Spleen (tissue), 11 donors: ENCODE measurements around the gene SPTBN2. TPM values are rescaled to one million over a fixed set of nuclear protein-coding genes. Genes with fewer than 3 reads are reported as not detected.

Source experiments
- DNase-seq: peaks from one replicate; pipeline ENCODE4 v3.0.0-alpha.2; 2020
- H3K27ac ChIP-seq, 8 donors: fragments of 200-600 bp; sonication (generic) in 7 of 8; 1 replicate in 4 of 8; 2 replicates in 4 of 8; pipeline versions ENCODE4 v1.5.0 to v1.8.0; 2016 to 2021; ENCODE audit warnings: inconsistent platforms in 4 of 8, mild to moderate bottlenecking in 4 of 8, moderate library complexity in 1 of 8
- H3K27me3 ChIP-seq, 7 donors: fragments of 200-600 bp; sonication (generic) in 6 of 7; replicated peaks in 1 of 7; 1 replicate in 4 of 7; 2 replicates in 3 of 7; pipeline versions ENCODE4 v1.5.0 to v1.8.0; 2016 to 2021; ENCODE audit warnings: inconsistent platforms in 3 of 7, mild to moderate bottlenecking in 1 of 7
- H3K36me3 ChIP-seq, 6 donors: fragments of 200-600 bp; sonication (generic) in 5 of 6; 1 replicate in 4 of 6; 2 replicates in 2 of 6; pipeline versions ENCODE4 v1.5.0 to v1.8.0; 2016 to 2021; ENCODE audit warnings: inconsistent platforms in 2 of 6
- H3K4me1 ChIP-seq, 6 donors: fragments of 200-600 bp; sonication (generic) in 5 of 6; 1 replicate in 3 of 6; 2 replicates in 3 of 6; pipeline versions ENCODE4 v1.5.0 to v1.8.0; 2016 to 2021; ENCODE audit warnings: inconsistent platforms in 3 of 6
- H3K4me3 ChIP-seq, 8 donors: fragments of 200-600 bp; sonication (generic) in 7 of 8; 1 replicate in 4 of 8; 2 replicates in 4 of 8; pipeline versions ENCODE4 v1.5.0 to v1.8.0; 2016 to 2021; ENCODE audit warnings: inconsistent platforms in 4 of 8, mild to moderate bottlenecking in 4 of 8, moderate library complexity in 2 of 8
- H3K9me3 ChIP-seq, 8 donors: fragments of 200-600 bp; sonication (generic) in 7 of 8; 1 replicate in 4 of 8; 2 replicates in 4 of 8; pipeline versions ENCODE4 v1.5.0 to v1.8.0; 2016 to 2021; ENCODE audit warnings: inconsistent platforms in 4 of 8
- POLR2A ChIP-seq, 3 donors: fragments of 450-650 bp; IDR thresholded peaks; one replicate each; pipeline ENCODE4 v1.5.1; 2017; ENCODE audit warnings: antibody characterized with exemption in 3 of 3, mild to moderate bottlenecking in 1 of 3
- POLR2AphosphoS5 ChIP-seq, 3 donors: sonication (generic); formaldehyde crosslinking; IDR thresholded peaks; one replicate each; pipeline ENCODE4 v1.5.1; 2017; ENCODE audit warnings: antibody characterized with exemption in 3 of 3
- WGBS, 5 donors: extraction: QIAGEN DNeasy Blood & Tissue Kit in 3 of 5; methylation state at CpG; one replicate each; pipeline versions ENCODE4 v1.1.5 to v1.1.7; 2013 to 2018; 5-methylcytosine and 5-hydroxymethylcytosine counted together
- intact Hi-C: fragments of 100-400 bp; cut with DNase I; formaldehyde crosslinking; loops from one replicate; pipeline ENCODE4 v1.15.0; 2023; ENCODE audit warnings: low total_unique reads
- polyA plus RNA-seq, 3 donors: library from polyadenylated mRNA; stranded (reverse); fragments of 200-250 nt; gene quantifications; one replicate each; pipeline ENCODE4 v1.2.1, GENCODE V29; 2013
- total RNA-seq, 7 donors: library from RNA; depleted of rRNA in 3 of 7; stranded (reverse); fragments of >200 nt in 3 of 7; fragmentation: NEBNext Ultra II Directional in 4 of 7; extraction: Animal tissue kit (Norgen Biotek cat#: 25700) in 4 of 7; gene quantifications; one replicate each; pipeline versions ENCODE4 v1.1.0 to v1.2.1, GENCODE V29; 2016 to 2021
- TF ChIP-seq, protein P1 (sequence below), 11 experiments: fragments of 200-600 bp in 7 of 11; fragments of 450-650 bp in 4 of 11; sonication (generic) in 4 of 11; IDR thresholded peaks in 8 of 11; conservative IDR thresholded peaks in 3 of 11; 1 replicate in 7 of 11; 2 replicates in 4 of 11; pipeline versions ENCODE4 v1.4.0 to v1.8.0; 2016 to 2021; ENCODE audit warnings: antibody characterized with exemption in 11 of 11, inconsistent platforms in 4 of 11, mild to moderate bottlenecking in 1 of 11
- donor health status: healthy with polysubstance abuse.
- donor health status: DM: no; HTN: no; CAD: no; lungs with moderate emphysema.
- donor health status: DM: no; HTN: no; CAD: no.
- donor health status: Bipolar disorder and iron deficiency.
- donor health status: healthy.
- donor health status: DM: no; HTN: no; CAD: no.
- donor health status: DM: yes; HTN: yes; CAD: no.

Gene SPTBN2
- total and polyA plus RNA-seq, 10 donors, result 0.61 to 5.1 (median 3.7) TPM

DNA sequence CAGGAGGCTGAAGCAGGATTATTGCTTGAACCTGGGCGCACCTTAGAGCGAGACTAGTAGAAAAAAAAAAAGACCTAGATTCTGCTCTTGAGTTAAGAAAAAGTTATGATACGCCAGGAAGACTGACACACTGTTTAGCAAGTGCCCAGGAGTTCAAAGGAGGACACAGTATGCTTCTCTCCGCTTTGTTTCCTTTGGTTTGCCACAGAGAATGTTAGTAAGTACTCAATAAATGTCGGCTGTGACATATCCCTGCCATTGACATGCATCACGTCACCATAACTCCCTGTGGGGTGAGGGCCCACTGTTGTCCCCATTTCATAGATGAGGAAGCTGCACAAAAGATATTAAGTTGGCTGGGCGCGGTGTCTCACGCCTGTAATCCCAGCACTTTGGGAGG is 7.1 kb downstream of the SPTBN2 start:
- WGBS, 5 donors, result 88 to 95% (median 94%) methylated on average over 9 of the region's 9 CpGs
- Histone ChIP-seq H3K9me3 (no peaks in the 10 kb centered on the region), H3K4me1 (peaks cover 0 to 13% (median 3%) of the 10 kb centered on the region in 6 donors), H3K36me3 (no peaks in the 10 kb centered on the region), H3K27me3 (peaks cover 0 to 54% (median 12%) of the 10 kb centered on the region in 7 donors), H3K27ac (no peak overlapping the region), H3K4me3 (no peak overlapping the region)
- TF ChIP-seq POLR2AphosphoS5 (IDR thresholded peaks at IDR 0.05), result no peak
- TF ChIP-seq, protein P1, sequence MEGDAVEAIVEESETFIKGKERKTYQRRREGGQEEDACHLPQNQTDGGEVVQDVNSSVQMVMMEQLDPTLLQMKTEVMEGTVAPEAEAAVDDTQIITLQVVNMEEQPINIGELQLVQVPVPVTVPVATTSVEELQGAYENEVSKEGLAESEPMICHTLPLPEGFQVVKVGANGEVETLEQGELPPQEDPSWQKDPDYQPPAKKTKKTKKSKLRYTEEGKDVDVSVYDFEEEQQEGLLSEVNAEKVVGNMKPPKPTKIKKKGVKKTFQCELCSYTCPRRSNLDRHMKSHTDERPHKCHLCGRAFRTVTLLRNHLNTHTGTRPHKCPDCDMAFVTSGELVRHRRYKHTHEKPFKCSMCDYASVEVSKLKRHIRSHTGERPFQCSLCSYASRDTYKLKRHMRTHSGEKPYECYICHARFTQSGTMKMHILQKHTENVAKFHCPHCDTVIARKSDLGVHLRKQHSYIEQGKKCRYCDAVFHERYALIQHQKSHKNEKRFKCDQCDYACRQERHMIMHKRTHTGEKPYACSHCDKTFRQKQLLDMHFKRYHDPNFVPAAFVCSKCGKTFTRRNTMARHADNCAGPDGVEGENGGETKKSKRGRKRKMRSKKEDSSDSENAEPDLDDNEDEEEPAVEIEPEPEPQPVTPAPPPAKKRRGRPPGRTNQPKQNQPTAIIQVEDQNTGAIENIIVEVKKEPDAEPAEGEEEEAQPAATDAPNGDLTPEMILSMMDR (IDR thresholded peaks at IDR 0.05 in 8 of 11, conservative IDR thresholded peaks at IDR 0.05 in 3 of 11), result no peak
- no peak for TF ChIP-seq POLR2A (IDR thresholded peaks at IDR 0.05)
- DNase-seq, result no peak
- intact Hi-C loops, result no loop called here

- H3K4me3 ChIP-seq, result no peak overlapping the region
- intact Hi-C loops, result no loop called here
- H3K4me1 ChIP-seq, result peaks cover 0 to 9% (median 0%) of the 10 kb centered on the region in 6 donors
- no peak overlapping the region for H3K27ac ChIP-seq
- TF ChIP-seq POLR2AphosphoS5 (IDR thresholded peaks at IDR 0.05), result no peak
- no peak for TF ChIP-seq POLR2A (IDR thresholded peaks at IDR 0.05)
- TF ChIP-seq, protein P1 (IDR thresholded peaks at IDR 0.05 in 8 of 11, conservative IDR thresholded peaks at IDR 0.05 in 3 of 11), result no peak
- H3K36me3 ChIP-seq, result no peaks in the 10 kb centered on the region
- H3K27me3 ChIP-seq, result peaks cover 0 to 44% (median 5%) of the 10 kb centered on the region in 7 donors
- no peak for DNase-seq
- 75 to 88% (median 84%) methylated on average over 12 to 13 of the region's 13 CpGs for WGBS, 5 donors
- no peaks in the 10 kb centered on the region for H3K9me3 ChIP-seq
Observed at GRCh38 chr11:66720899-66721470, 8.0 kb downstream of the SPTBN2 start.

- Histone ChIP-seq H3K4me1 (peaks cover 0 to 9% (median 0%) of the 10 kb centered on the region in 6 donors), H3K27me3 (peaks cover 0 to 38% (median 3%) of the 10 kb centered on the region in 7 donors), H3K27ac (peak overlapping the region in 1 of 8 donors; percentile 36), H3K9me3 (no peaks in the 10 kb centered on the region), H3K36me3 (no peaks in the 10 kb centered on the region), H3K4me3 (no peak overlapping the region)
- intact Hi-C loops, result no loop called here
- 52 to 71% (median 57%) methylated on average over 10 to 15 of the region's 15 CpGs for WGBS, 5 donors
- peak; percentile 83 for DNase-seq
- TF ChIP-seq, protein P1 (IDR thresholded peaks at IDR 0.05 in 8 of 11, conservative IDR thresholded peaks at IDR 0.05 in 3 of 11), result no peak
- TF ChIP-seq POLR2AphosphoS5 (IDR thresholded peaks at IDR 0.05) (peak; percentile 66 to 78 (median 72)), POLR2A (IDR thresholded peaks at IDR 0.05) (no peak)
Observed at GRCh38 chr11:66720223-66720898, 8.7 kb downstream of the SPTBN2 start.
